Measurements from ENCODE around the gene EFCAB8.

Gene EFCAB8

DNA sequence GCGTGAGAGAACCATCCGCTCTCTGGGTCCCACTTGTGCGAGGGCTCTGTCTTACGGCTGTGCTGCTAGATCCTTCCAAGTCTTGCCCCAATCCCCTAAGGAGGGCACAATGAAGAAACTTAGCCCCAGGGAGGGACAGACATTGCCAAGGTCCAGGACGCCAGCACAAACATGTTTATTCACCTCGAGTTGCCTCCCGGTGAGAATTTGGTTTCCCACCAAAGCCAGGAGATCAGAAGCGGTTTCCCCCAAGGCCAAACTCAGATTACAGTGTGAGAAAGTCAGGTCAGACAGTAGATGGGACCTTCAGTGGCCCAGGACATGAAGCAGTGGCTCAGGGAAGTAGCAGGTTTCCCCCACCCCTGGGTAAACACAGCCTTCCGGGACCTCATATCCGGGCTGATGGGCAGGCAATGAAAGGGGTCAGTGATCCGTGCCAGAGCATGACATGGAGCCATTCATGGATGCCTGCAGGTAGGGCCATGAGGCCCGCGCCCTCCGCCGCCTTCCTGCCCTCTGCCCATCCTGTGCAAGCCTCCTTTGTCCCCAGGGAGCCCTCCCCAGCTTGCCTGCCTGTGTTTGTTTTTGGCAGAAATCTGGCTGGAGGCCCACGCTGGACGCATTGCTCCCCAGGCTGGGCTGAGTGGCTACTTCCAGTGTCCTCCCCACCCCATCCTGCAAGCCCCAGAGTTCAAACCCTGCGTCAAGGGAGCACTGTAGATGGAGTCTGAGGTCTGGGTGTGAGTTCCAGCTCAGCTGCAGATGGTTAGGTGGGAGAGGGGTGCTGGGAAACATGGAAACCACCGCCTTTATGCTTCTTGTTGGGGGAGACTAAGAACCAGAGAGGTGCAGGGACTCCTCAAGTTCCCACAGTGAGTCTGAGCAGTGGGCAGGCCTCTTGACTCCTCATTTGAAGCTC is 150.8 kb downstream of the EFCAB8 start:
- TF ChIP-seq MYC (IDR thresholded peaks at IDR 0.05; ENCODE audit: low read depth, low read length) (no peak), POLR2A (IDR thresholded peaks at IDR 0.05; ENCODE audit: extremely low read depth, insufficient read length) (no peak)
- TF ChIP-seq, protein P1, sequence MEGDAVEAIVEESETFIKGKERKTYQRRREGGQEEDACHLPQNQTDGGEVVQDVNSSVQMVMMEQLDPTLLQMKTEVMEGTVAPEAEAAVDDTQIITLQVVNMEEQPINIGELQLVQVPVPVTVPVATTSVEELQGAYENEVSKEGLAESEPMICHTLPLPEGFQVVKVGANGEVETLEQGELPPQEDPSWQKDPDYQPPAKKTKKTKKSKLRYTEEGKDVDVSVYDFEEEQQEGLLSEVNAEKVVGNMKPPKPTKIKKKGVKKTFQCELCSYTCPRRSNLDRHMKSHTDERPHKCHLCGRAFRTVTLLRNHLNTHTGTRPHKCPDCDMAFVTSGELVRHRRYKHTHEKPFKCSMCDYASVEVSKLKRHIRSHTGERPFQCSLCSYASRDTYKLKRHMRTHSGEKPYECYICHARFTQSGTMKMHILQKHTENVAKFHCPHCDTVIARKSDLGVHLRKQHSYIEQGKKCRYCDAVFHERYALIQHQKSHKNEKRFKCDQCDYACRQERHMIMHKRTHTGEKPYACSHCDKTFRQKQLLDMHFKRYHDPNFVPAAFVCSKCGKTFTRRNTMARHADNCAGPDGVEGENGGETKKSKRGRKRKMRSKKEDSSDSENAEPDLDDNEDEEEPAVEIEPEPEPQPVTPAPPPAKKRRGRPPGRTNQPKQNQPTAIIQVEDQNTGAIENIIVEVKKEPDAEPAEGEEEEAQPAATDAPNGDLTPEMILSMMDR (IDR thresholded peaks at IDR 0.05; ENCODE audit: low read depth, low read length): no peak
- TF ChIP-seq, protein P2, sequence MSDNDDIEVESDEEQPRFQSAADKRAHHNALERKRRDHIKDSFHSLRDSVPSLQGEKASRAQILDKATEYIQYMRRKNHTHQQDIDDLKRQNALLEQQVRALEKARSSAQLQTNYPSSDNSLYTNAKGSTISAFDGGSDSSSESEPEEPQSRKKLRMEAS (IDR thresholded peaks at IDR 0.05; ENCODE audit: low read depth, low read length): no peak
- no peak overlapping the region for H3K4me3 ChIP-seq (ENCODE audit: low read depth, low read length)
- no peak for DNase-seq (ENCODE audit: low read depth)

DNA sequence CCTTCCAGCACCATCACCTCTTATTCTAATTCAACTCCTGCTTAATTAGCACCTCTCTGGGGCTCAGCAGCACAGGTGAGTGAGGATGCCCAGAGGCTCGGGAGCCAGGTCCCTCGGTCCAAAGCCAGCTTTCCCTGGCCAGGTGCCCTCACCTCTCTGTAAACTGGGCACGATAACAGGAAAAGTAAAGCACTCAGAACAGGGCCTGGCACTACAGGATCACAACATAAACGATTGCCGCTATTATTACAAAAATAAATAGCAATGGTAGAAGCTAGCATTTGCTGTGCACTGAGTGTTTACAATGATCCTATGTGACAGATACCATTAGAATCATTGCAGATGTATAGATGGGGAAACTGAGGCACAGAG is 151.4 kb downstream of the EFCAB8 start:
- TF ChIP-seq, protein P1 (IDR thresholded peaks at IDR 0.05; ENCODE audit: low read depth, low read length): no peak
- no peak for DNase-seq (ENCODE audit: low read depth)
- H3K4me3 ChIP-seq (ENCODE audit: low read depth, low read length): no peak overlapping the region

DNA sequence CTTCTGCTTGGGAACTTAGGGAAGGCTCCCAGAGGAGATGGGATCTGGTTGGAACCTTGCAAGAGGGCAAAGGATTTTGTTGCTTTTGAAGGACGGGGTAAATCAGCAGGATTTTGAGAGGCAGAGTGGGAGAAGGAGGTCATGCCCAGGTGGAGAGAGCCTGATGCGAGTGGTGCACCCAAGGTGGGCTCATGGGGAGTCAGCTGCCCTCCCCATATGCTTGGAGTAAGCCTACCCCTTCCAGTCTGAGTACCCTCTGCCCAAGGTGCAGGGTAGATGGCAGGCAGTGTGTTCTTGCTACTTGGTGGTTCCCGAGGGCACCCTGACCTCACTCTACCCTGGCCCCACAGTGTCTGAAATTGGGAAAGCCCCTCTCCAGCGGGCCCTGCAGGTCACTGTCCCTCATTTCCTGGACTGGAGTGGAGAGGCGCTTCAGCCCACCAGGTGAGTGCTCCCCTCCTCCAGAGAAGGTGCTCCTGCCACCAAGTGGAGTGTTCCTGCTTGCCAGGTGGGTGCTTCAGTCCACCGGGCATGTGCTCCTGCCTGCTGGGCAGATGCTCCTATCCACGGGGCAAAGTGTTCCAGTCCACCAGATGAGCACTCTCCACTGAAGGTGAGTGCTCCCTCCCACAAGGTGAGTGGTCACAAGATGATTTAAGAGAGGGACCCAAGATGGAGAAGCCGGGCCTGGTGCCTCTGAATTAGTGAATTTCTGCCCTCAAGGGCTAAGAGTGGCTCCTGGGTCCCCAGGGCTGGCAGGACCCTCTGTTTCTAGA is 152.1 kb downstream of the EFCAB8 start:
- H3K4me3 ChIP-seq (ENCODE audit: low read depth, low read length): no peak overlapping the region
- no peak for DNase-seq (ENCODE audit: low read depth)
- TF ChIP-seq, protein P1 (IDR thresholded peaks at IDR 0.05; ENCODE audit: low read depth, low read length): no peak
- no peak for TF ChIP-seq POLR2A (IDR thresholded peaks at IDR 0.05; ENCODE audit: extremely low read depth, insufficient read length)
- TF ChIP-seq, protein P2 (IDR thresholded peaks at IDR 0.05; ENCODE audit: low read depth, low read length): no peak
- no peak for TF ChIP-seq MYC (IDR thresholded peaks at IDR 0.05; ENCODE audit: low read depth, low read length)

Measured in NB4 (cell line).